ENCODE data around the gene EFNA5. TPM values are rescaled to one million over a fixed set of nuclear protein-coding genes. Genes with fewer than 3 reads are reported as not detected.

EFNA5 gene
- total RNA-seq, 1 experiment from 2014 or later, result 1.5 TPM

DNA sequence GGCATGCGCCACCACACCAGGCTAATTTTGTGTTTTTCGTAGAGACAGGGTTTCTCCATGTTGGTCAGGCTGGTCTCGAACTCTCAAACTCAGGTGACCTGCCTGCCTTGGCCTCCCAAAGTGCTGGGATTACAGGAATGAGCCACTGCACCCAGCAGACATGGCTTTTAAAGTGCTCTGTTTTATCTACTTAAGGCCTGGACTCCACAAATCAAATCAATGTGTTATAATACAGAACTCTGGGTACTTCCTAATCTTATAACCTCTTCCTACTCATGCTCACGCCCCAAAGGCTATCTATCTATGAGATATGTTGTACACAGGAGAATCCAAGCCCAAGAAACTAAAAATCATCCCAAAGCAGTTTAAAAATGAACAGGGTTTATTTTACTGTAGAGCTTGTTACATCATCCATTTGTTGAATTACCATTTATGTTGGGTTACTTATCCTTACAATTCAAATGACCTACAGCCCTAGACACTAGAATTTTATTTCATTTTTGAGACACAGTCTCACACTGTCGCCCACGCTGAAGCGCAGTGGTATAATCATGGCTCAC is 155.1 kb downstream of the EFNA5 start:
- H3K9me3 Mint-ChIP-seq (ENCODE audit: unreplicated experiment), result no peaks in the 10 kb centered on the region
- intact Hi-C loops (cut with micrococcal nuclease; ENCODE audit: unreplicated experiment), result no loop called here
- POLR2A ChIA-PET, result no interaction called here
- H3K27me3 Mint-ChIP-seq (ENCODE audit: insufficient read depth, unreplicated experiment), result peaks cover 2% of the 10 kb centered on the region
- no peaks in the 10 kb centered on the region for H3K4me1 ChIP-seq
- no TSS peak for BruUV-seq (replicated peaks)
- H3K27me3 ChIP-seq (replicated peaks; ENCODE audit: control insufficient read depth, insufficient read depth, low read length), result no peaks in the 10 kb centered on the region
- DNase-seq, result no peak
- CTCF ChIA-PET, result no interaction called here
- no peaks in the 10 kb centered on the region for H3K36me3 ChIP-seq (ENCODE audit: control insufficient read depth, insufficient read depth, low read length)
- no peak overlapping the region for H3K27ac Mint-ChIP-seq (ENCODE audit: unreplicated experiment)
- H3K9me3 ChIP-seq, result no peaks in the 10 kb centered on the region
- H3K4me3 Mint-ChIP-seq (ENCODE audit: unreplicated experiment), result no peak overlapping the region
- H3K36me3 Mint-ChIP-seq (ENCODE audit: insufficient read depth, unreplicated experiment), result no peaks in the 10 kb centered on the region
- no peak overlapping the region for H3K4me3 ChIP-seq (ENCODE audit: low read depth, low read length)
- H3K4me1 Mint-ChIP-seq (ENCODE audit: low read depth, unreplicated experiment), result peaks cover 10% of the 10 kb centered on the region
- TF ChIP-seq, protein P1, sequence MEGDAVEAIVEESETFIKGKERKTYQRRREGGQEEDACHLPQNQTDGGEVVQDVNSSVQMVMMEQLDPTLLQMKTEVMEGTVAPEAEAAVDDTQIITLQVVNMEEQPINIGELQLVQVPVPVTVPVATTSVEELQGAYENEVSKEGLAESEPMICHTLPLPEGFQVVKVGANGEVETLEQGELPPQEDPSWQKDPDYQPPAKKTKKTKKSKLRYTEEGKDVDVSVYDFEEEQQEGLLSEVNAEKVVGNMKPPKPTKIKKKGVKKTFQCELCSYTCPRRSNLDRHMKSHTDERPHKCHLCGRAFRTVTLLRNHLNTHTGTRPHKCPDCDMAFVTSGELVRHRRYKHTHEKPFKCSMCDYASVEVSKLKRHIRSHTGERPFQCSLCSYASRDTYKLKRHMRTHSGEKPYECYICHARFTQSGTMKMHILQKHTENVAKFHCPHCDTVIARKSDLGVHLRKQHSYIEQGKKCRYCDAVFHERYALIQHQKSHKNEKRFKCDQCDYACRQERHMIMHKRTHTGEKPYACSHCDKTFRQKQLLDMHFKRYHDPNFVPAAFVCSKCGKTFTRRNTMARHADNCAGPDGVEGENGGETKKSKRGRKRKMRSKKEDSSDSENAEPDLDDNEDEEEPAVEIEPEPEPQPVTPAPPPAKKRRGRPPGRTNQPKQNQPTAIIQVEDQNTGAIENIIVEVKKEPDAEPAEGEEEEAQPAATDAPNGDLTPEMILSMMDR (IDR thresholded peaks at IDR 0.05; ENCODE audit: insufficient read depth in 1 of 2, low read depth in 1 of 2, low read length in 1 of 2, severe bottlenecking in 1 of 2, unreplicated experiment in 1 of 2), result no peak

DNA sequence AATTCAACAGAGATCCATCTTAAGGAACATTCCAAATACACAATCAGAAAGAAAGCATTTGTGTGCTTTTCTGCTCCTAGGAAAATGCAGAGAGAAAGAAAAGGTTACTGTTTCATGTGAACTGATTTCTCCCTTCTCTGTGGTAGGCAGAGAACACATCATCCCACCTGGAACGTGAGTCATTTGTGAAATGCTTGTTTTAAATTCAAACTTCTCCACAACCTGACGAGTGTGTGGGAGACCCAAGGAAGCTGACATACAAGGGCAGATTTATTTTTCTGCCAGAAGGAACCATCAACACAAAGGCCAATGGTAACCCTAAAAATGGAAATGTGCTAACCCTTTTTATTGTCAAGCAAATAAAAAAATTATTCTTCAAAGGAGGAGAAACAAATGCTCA is 156.4 kb downstream of the EFNA5 start:
- ChIA-PET CTCF (no interaction called here), POLR2A (no interaction called here)
- Mint-ChIP-seq H3K36me3 (ENCODE audit: insufficient read depth, unreplicated experiment) (no peaks in the 10 kb centered on the region), H3K27me3 (ENCODE audit: insufficient read depth, unreplicated experiment) (peaks cover 2% of the 10 kb centered on the region), H3K9me3 (ENCODE audit: unreplicated experiment) (no peaks in the 10 kb centered on the region), H3K4me3 (ENCODE audit: unreplicated experiment) (no peak overlapping the region), H3K27ac (ENCODE audit: unreplicated experiment) (no peak overlapping the region), H3K4me1 (ENCODE audit: low read depth, unreplicated experiment) (no peaks in the 10 kb centered on the region)
- intact Hi-C loops (cut with micrococcal nuclease; ENCODE audit: unreplicated experiment), result no loop called here
- DNase-seq, result no peak
- no peaks in the 10 kb centered on the region for H3K36me3 ChIP-seq (ENCODE audit: control insufficient read depth, insufficient read depth, low read length)
- H3K4me1 ChIP-seq, result no peaks in the 10 kb centered on the region
- no peaks in the 10 kb centered on the region for H3K27me3 ChIP-seq (replicated peaks; ENCODE audit: control insufficient read depth, insufficient read depth, low read length)
- no TSS peak for BruUV-seq (replicated peaks)
- H3K9me3 ChIP-seq, result no peaks in the 10 kb centered on the region
- TF ChIP-seq, protein P1 (IDR thresholded peaks at IDR 0.05; ENCODE audit: insufficient read depth in 1 of 2, low read depth in 1 of 2, low read length in 1 of 2, severe bottlenecking in 1 of 2, unreplicated experiment in 1 of 2), result no peak
- H3K4me3 ChIP-seq (ENCODE audit: low read depth, low read length), result no peak overlapping the region

DNA sequence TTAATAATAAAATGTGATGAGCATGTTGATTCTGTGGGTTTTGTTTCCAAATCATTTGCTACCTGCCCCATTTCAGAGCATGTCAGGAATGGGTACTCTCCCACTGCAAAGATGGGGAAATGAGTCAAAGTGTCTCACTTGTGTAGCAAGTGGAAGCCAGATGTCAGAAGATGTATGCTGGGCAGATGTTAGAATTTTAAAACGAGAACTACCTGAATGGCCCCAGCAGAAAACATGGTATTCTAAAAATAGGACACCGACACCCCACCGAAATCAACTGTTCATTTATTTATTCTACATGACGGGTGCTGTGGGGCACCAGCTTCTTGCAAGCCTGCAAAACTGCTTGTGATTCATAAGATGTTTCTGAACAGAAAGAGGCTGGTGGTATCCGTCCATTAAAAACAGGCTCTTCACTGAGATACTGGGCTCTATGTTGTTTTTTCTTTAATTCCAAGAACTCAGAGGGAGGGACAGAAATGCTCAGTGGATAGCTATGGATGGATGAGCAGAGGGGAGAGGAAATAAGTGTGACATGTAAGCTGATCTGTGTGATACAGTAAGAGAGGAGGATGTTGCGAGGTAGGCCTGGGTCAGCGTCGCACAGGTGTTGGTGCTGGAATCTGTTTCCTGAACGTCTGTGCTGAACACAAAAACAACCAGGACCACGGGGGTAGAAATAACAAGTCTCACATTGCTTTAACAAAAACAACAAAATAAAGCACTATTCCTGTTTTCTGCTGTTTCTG is 157.2 kb downstream of the EFNA5 start:
- Mint-ChIP-seq H3K4me1 (ENCODE audit: low read depth, unreplicated experiment) (no peaks in the 10 kb centered on the region), H3K27ac (ENCODE audit: unreplicated experiment) (no peak overlapping the region), H3K4me3 (ENCODE audit: unreplicated experiment) (no peak overlapping the region), H3K27me3 (ENCODE audit: insufficient read depth, unreplicated experiment) (peaks cover 2% of the 10 kb centered on the region), H3K9me3 (ENCODE audit: unreplicated experiment) (no peaks in the 10 kb centered on the region), H3K36me3 (ENCODE audit: insufficient read depth, unreplicated experiment) (no peaks in the 10 kb centered on the region)
- Histone ChIP-seq H3K4me3 (ENCODE audit: low read depth, low read length) (no peak overlapping the region), H3K9me3 (no peaks in the 10 kb centered on the region), H3K27me3 (replicated peaks; ENCODE audit: control insufficient read depth, insufficient read depth, low read length) (no peaks in the 10 kb centered on the region), H3K4me1 (no peaks in the 10 kb centered on the region), H3K36me3 (ENCODE audit: control insufficient read depth, insufficient read depth, low read length) (no peaks in the 10 kb centered on the region)
- no TSS peak for BruUV-seq (replicated peaks)
- POLR2A ChIA-PET, result no interaction called here
- CTCF ChIA-PET, result no interaction called here
- TF ChIP-seq, protein P1 (IDR thresholded peaks at IDR 0.05; ENCODE audit: insufficient read depth in 1 of 2, low read depth in 1 of 2, low read length in 1 of 2, severe bottlenecking in 1 of 2, unreplicated experiment in 1 of 2), result no peak
- intact Hi-C loops (cut with micrococcal nuclease; ENCODE audit: unreplicated experiment), result no loop called here
- DNase-seq, result no peak
